SW480 (cell line): ENCODE results near the gene PAX2.
A peak's percentile ranks its signal among the peaks of the same experiment; 100 is the strongest.

ENCODE experiments used
- DNase-seq: peaks from one replicate; pipeline ENCODE4 v3.0.0-alpha.2; 2016; ENCODE audit warnings: low spot score

The PAX2 gene

GRCh38 chr10:100819424-100819823 is 74.0 kb downstream of the PAX2 start:
- no peak for DNase-seq

GRCh38 chr10:100823194-100823593 is 77.8 kb downstream of the PAX2 start:
- peak; percentile 66 for DNase-seq

GRCh38 chr10:100824886-100825285 is 79.5 kb downstream of the PAX2 start:
- DNase-seq = no peak

- DNase-seq = no peak
Observed at GRCh38 chr10:100825325-100825875, 80.0 kb downstream of the PAX2 start.

- DNase-seq = no peak
Observed at GRCh38 chr10:100826031-100826651, 80.8 kb downstream of the PAX2 start.

GRCh38 chr10:100826661-100826982 is 81.2 kb downstream of the PAX2 start:
- DNase-seq = no peak

GRCh38 chr10:100826983-100827818 is 81.8 kb downstream of the PAX2 start:
- peak; percentile 83 for DNase-seq

GRCh38 chr10:100827819-100828737 is 82.7 kb downstream of the PAX2 start:
- DNase-seq = peak; percentile 48

- peak; percentile 57 for DNase-seq
Observed at GRCh38 chr10:100828738-100829096, 83.3 kb downstream of the PAX2 start.

GRCh38 chr10:100829097-100829870 is 83.9 kb downstream of the PAX2 start:
- no peak for DNase-seq

GRCh38 chr10:100829933-100830727 is 84.7 kb downstream of the PAX2 start:
- DNase-seq = no peak

GRCh38 chr10:100830728-100831111 is 85.3 kb downstream of the PAX2 start:
- no peak for DNase-seq

- DNase-seq = no peak
Observed at GRCh38 chr10:100831742-100832141, 86.4 kb downstream of the PAX2 start.

GRCh38 chr10:100835810-100836209 is 90.4 kb downstream of the PAX2 start:
- DNase-seq = no peak

- DNase-seq = no peak
Observed at GRCh38 chr10:100836891-100837290, 91.5 kb downstream of the PAX2 start.

- no peak for DNase-seq
Observed at GRCh38 chr10:100837300-100837699, 91.9 kb downstream of the PAX2 start.

- DNase-seq = no peak
Observed at GRCh38 chr10:100838986-100839385, 93.6 kb downstream of the PAX2 start.

GRCh38 chr10:100841528-100841927 is 96.1 kb downstream of the PAX2 start:
- no peak for DNase-seq

GRCh38 chr10:100847440-100847839 is 102.1 kb downstream of the PAX2 start:
- peak; percentile 14 for DNase-seq

- DNase-seq = no peak
Observed at GRCh38 chr10:100848770-100849169, 103.4 kb downstream of the PAX2 start.

GRCh38 chr10:100858261-100858660 is 112.9 kb downstream of the PAX2 start:
- no peak for DNase-seq
